GM21423 (cell line): ENCODE measurements around the gene CDC42BPA.
"Not testable (repeated sequence)": the region's sequence is repeated elsewhere in the genome, so short reads cannot be mapped to it uniquely, and the experiment has no call there.

ENCODE experiments used
- ATAC-seq: cut with Tn5 transposase; IDR thresholded peaks from one replicate; pipeline ENCODE4 v1.9.1; 2021; ENCODE audit warnings: mild to moderate bottlenecking, moderate library complexity; ENCODE audit not compliant: unreplicated experiment

Gene CDC42BPA

DNA sequence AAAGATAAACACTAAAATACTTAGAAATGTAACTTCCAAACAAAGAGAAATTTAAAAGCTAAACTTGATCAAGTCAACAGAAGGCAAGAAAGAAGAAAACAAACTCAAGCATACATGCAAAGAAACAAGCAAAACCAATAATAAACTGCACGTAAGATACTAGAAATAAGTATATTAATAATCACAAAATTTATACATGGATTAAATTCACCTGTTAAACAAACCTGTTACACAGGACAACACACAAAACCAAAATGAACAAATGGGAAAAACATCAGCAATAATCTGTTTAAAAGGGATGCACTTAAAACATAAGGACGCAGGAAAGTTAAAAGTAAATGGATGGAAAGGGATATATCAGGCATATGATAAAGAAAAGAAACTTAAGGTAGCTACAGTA is 165.8 kb downstream of the CDC42BPA start:
- ATAC-seq, result no peak

DNA sequence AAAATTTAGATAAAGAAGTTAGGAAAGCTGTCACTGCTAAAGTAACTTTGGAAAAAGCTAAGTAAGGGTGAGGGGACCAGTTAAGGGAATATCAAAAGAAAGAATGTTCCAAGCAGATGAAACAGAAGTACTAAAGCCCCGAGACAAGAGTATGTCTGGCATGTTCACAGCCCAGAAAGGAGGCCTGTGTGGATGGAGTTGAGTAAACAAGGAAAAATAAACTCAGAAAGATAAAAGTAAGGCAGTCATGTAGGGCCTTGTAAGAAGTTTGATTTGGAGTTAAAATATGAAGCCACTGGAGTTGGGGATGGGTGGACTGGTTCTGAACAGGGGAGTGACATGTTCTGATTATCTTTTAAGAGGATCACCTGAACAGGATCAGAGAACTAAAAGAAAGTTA is 177.9 kb downstream of the CDC42BPA start:
- ATAC-seq, result no peak

DNA sequence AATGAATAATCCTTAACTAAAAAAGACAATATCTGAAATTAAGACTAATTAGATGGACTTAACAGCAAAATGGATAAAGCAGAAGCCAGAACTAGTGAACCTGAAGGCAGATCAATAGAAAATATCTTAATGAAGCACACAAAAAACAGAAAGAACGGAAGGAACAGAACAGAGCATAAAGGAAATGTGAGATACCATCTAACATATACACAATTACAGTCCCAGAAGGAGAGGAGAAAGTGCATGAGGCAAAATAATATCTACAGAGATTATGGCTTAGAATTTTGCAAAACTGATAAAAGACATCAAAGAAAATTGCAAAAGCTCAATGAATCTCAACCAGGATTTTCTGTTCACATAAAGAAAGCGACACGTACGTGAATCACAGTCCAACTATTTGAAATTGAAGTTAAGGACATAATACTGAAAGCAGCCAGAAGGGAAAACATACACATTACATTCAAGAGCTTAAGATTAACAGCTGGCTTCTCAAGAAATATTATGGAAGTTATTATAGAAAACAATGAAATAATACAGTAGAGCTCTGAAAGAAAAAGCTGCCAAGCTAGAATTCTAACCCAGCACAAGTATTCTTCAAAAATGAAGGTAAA is 182.0 kb downstream of the CDC42BPA start:
- no peak for ATAC-seq

DNA sequence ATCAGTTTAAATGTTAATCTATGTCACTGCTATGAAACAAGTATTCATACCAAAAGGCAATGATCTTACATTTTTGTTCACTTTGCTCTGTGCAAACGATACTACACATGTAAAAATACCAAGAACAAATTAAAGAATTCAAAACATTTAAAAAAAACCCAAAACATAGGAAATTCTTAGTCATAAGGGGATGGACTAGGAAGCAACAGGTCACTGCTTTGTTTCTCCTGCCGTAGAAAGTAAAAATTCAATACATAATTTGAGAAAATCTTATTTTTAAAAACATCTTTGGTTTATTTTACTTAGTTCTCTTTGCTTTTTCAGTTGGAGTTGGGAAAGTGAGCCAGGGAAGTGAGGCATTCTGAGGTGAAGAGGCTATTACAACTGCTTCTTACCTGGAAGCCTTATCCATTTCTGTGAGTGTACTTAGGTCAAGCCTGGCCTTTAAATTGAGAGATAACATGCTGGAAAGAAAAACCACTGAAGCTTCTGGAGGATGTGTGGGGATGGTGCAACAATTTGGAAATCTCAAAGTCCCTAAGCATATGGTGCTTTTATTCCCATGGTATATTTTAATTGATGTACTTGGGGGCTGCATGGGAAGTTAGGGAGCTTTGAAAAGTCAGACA is 183.5 kb downstream of the CDC42BPA start:
- no peak for ATAC-seq

DNA sequence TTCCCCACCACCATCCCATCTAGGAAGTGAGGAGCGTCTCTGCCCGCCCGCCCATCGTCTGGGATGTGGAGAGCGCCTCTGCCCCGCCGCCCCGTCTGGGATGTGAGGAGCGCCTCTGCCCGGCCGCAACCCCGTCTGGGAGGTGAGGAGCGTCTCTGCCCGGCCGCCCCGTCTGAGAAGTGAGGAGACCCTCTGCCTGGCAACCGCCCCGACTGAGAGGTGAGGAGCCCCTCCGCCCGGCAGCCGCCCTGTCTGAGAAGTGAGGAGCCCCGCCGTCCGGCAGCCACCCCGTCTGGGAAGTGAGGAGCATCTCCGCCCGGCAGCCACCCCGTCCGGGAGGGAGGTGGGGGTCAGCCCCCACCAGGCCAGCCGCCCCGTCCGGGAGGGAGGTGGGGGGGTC is 185.6 kb downstream of the CDC42BPA start:
- not testable (repeated sequence) for ATAC-seq

DNA sequence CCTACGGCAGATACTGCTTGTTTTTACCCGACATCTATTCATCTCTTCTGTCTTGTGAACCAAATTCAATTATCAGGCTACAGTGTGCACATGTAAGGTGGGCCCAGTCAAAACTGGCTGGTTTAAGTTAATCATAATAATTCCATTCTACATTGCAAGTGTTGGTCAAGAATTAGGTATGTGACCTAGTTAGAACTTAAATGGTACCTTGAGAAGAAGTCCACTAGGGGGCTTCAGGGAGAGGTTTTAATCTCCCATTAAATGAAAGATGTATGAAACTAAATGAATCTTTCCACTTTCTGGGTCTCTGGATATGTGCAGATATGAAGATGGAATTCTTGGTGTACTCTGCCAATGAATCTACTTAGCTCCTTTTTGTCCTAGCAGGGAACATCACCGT is 187.1 kb downstream of the CDC42BPA start:
- no peak for ATAC-seq

DNA sequence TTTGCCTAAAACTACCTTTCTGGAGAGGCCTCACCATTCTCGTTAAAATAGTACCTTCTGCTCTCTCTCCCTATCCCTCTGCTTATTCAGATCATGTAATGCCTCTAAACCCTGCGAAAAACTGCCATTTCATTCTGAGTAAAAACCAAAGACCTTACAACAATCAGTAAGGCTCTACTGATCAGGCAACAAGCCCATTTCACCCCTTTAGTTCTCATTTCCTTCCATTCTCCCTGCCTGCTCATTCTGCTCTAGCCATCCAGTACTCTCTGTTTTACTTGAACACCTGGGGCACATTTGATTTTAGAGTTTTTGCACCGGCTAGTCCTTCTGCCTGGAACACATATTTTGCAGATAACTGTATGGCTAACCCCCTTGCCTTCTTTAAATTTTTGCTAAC is 190.4 kb downstream of the CDC42BPA start:
- no peak for ATAC-seq

DNA sequence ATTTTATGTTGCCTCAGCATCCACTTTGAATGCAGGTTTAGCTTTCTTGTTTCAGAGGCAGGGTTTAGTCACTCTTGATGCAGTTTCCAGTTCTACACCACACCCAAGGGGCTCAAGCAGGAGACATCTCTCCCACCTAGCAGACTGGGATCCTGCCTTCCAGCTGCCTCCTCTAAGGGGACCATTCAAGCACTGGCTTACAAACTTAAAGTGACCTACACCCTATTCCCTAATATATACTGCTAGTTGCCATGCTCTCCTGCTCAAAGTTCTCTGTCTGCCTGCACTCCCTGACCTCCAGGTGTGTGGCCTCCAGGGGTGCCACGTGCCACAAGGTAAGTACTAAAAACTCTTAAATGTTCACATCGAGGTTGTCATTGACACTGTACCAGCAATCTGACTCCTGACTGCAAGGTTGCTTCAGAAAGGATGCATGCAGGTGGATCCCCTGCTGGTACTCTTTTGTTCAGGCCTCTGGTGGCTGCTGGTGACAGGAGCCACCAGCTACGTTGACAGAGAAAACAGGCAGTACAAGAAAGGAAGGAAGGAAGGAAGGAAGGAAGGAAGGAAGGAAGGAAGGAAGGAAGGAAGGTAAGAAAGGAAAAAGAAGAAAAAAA is 192.3 kb downstream of the CDC42BPA start:
- ATAC-seq, result no peak

DNA sequence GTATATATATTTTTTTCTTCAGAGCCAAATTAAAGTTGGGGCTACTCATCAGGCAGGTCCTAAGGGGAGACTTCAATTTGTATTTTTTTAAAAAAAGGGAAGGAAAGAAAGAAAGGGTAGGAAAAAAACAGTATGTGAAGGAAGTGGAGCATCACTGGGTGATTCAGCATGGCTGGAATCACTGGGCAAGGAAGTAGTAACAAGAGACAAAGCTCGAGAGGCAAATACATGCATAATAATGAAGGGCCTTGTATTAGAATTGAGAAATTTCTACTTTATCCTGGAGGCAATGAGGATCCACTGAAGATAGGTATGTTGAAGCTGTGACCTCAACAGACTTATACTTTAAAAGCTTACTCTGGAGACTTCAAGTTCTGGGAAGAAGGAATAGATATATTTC is 193.8 kb downstream of the CDC42BPA start:
- no peak for ATAC-seq

DNA sequence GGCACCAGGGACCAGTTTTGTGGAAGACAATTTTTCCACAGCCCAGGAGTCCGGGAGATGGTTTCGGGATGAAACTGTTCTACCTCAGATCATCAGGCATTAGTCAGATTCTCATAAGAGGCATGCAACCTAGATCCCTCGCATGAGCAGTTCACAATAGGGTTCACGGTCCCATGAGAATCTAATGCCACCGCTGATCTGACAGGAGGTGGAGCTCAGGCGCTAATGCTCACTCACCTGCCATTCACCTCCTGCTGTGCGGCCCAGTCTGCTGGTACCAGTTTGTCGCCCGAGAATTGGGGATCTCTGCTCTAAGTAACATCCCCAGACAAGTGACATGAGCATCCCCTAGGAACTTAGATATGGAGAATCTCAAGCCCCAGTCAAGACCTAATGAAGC is 197.5 kb downstream of the CDC42BPA start:
- ATAC-seq, result no peak

DNA sequence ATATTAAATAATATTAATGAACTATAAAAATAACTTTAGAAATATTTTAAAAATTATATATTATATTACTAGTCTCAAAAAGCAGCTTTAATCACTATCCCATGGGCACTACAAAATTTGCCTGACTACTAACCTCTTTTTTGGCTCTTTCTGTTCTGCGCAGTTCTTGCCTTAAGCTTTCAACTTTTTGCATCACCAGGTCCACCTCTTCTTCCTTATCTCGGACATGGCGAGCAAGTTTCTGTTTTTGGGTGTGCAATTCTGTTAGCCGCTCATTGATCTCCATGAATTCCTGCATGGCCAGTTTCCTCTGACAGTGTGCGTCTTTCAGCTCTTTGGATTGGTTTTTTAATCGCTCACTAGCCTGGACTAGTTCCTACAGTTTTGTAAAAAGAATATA is 205.8 kb downstream of the CDC42BPA start:
- ATAC-seq, result no peak

DNA sequence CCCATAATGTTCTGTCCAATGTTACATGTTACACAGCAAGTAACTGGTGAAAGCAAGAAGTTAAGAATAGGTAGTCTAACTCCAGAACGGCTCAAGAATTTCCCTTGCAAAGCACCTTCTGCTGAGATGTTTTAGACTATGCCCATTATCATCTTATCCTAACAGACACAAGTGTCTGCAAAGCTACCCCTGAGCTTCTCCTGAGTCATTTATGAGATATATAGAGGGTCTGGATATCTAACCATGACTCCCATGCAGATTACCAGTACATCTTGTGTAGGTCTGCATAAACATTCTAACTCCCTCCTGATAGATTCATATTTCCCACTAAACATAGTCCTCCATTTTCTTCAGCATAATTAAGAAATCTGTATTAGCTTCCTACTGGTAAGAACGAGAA is 206.5 kb downstream of the CDC42BPA start:
- no peak for ATAC-seq

DNA sequence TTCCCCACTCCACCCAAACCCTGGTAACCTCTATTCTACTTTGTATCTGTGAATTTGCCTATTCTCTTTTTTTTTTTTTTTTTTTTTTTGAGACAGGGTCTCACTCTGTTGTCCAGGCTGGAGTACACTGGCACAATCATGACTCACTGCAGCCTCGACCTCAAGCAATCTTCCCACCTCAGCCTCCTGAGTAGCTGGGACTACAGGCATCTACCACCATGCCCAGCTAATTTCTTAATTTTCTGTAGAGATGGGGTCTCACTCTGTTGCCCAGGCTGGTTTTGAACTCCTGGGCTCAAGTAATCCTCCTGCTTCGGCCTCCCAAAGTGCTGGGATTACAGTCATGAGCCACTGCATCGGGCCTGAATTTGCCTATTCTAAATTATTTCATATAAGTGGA is 213.0 kb downstream of the CDC42BPA start:
- not testable (repeated sequence) for ATAC-seq

DNA sequence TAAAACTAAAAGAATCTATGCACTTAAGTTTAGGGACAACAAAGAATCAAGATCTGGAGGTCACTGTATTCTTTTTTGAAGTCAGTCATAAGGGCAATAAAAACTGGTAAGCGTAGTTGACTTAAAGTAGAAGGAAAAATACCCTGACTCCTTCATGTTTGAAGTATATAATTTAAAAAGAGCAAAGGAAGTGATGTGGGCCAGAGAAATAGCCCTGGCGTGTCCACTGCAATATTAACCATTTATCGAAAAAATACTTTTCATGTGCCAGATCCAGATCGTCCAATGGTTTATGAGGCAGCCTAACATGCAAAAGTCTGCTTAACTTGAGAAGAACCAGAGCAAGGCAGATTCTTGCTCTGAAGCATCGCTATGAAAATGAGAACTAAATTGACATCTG is 216.2 kb downstream of the CDC42BPA start:
- no peak for ATAC-seq

DNA sequence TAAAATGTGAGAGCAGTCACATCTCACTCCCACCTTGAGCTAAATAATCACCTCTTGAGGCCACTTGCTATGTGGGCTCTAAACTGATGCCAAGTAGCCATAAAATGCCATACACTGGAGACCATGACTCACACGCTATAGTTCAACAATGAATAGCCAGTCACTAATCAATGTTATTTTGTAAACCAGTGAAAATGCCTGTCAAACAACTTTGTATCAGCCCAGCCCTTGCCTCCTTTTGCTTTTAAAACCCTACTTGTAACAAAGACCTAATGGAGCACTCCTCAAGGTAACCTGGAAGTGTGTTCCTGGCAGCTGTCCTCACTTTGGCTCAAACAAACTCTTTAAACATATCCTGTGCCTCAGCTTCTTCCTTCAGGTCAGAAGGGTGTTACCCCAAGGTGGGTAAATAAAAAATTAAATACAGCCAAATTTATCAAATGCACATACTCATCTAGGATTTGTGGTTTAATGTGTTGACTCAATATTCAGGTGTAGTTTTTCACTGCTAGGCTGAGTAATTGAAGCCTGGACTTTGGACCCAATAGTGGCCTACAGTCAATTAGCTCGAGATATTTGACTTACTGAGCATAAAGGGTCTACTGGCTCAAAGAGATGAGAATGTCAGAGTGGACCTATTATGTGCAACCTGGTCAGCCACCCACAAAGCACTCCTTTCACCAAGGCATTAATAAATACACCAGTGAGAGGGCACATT is 223.9 kb downstream of the CDC42BPA start:
- no peak for ATAC-seq

DNA sequence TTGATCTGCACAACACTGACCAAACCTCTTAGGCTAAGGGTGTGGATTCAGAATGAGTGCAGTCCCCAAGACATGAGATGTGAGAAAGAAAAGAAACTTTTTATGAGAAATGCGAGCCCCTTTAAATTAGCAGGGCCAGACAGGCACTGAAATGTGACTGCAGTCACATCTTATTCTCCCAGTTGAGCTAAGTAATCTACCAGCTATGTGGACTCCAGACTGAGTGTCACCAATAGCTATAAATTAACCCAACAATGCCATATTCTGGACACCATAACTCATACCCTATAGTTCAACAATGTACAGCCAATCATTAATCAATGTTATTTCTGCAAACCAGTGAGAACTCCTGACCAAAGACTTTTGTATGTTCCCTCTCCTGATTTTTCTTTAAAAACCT is 225.0 kb downstream of the CDC42BPA start:
- no peak for ATAC-seq

DNA sequence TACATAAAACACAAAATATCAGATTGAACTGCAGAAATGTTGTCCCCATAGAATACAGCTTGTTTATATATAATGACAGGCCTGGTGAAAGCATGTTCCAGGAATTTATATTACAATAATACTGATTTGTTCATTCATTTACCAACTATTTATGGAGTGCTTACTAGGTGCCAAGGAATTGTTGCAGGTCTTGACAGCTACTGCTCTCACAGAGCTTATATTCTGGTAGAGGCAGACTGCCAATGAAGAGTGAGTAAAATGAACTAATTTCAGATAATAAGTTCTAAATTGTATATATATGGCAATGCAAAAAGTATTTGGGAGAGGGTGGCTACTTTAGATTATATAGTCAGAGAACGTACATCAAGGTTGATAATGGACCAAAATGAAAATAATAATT is 226.2 kb downstream of the CDC42BPA start:
- no peak for ATAC-seq

DNA sequence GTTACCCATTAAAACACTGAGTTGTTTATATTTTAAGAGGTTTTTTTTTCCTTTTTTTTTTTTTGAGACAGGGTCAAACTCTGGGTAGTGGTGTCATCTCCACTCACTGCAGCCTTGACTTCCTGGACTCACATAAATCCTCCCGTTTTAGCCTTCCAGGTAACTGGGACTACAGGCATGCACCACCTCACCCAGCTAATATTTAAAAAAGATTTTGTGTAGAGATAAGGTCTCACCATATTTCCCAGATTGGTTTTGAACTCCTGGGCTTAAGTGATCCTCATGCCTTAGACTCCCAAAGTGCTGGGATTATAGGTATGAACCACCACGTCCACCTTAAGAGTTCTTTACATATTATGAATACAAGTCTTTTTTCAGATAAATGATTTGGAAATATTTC is 231.7 kb downstream of the CDC42BPA start:
- ATAC-seq, result no peak

DNA sequence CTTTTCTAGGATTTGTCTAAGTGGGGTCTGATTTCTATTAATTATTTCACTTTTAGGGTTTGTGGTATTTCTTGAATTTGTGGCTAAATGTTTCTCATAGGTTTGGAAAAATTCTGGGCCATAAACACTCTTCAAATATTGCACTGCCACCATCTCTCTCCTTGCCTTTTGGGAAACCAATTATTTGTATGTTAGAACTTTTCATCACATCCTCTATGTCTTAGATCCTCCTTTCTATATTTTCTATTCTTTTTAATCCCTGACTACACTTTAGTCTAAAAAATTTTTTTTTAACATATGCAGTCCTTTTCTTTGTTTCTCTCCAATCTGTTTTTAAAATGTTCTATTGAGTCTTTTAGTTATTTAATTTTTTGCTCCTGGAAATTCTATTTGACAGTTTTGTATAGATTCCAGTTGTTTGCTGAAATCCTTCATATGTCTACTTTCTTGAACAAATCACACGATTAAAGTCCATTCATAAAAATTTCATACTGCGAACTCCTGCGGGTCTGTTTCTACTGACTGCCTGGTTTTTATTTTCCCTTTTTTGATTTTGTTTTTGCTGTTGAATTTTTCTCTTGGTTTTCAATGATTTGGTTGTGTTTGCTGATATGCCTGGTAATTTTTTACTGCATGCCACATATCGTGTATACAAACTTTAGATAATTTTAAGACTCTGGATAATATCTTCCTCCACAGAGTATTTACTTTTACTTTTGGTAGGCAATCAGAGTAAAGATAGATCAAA is 235.1 kb downstream of the CDC42BPA start:
- no peak for ATAC-seq

DNA sequence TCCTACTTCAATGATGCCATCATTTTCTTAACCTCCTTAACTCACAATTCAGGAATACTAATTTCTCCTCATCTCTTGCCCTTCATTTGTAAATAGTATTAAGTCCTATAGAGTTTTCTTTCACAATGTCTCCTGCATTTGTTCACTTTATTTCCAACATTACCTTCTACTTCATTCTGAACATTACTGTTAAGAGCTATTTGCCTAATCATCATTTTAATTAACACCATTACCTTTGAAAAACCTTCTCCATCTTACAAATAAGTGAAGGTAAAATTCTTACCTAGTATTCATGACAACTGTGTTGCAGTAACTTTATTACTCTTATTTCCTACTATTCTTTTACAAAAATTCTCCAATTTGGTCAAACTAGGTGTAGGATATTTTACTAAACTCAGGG is 240.5 kb downstream of the CDC42BPA start:
- no peak for ATAC-seq

DNA sequence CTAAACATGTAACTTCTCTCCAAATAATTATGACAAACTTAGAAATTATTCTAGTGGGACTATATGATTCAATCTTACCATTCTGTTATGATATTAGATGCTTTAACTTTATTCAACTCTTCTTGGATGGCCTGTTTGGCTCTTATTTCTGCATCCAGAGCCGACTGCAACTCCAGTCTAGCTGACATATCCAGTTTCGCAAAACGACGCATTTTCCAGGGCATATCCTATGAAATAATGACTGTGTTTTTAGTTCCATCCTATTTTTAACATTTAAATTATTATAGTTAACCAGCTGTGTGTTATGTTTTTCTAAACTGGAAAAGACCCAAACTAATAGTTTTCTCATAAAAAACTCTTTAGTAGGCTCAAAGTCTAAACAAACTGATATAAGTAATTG is 244.5 kb downstream of the CDC42BPA start:
- ATAC-seq, result no peak
